Keratinocyte (primary cell): ENCODE data around the gene GARNL3.

Experiments
- CTCF ChIP-seq, 3 experiments: IDR thresholded peaks in 1 of 3; conservative IDR thresholded peaks in 1 of 3; optimal IDR thresholded peaks in 1 of 3; 2 replicates in 2 of 3; 3 replicates in 1 of 3; pipeline versions ENCODE3 to v1.5.1; 2011; ENCODE audit warnings: low read length in 3 of 3, mild to moderate bottlenecking in 3 of 3, moderate library complexity in 2 of 3, control low read depth in 1 of 3, inconsistent platforms in 1 of 3; ENCODE audit not compliant: insufficient read depth in 2 of 3; ENCODE audit errors: extremely low read depth in 1 of 3
- EZH2 ChIP-seq: IDR thresholded peaks from one replicate; pipeline ENCODE4 v1.6.1; 2012; ENCODE audit warnings: inconsistent platforms, mild to moderate bottlenecking, low read length, moderate library complexity

DNA sequence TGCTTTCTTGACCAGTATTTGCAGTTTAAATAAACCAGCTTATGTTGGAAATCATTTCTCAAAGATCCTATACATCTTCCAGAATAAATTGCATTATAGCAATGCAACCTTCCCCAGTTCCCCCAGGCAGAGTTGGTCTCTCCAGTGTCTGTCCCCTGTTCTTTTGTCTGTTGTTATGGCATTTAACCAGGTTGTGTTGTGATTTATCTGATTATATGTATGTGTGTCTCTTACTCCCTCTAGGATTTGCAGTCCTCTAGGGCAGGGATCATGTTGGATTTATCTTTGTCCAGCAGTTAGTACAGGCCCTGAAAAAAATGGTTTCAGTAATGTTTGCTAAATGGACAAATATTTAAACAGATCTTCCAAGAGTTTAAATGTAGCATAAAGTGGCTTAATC is 17.3 kb downstream of the GARNL3 start:
- TF ChIP-seq CTCF (optimal IDR thresholded peaks at IDR 0.05 in 1 of 3, IDR thresholded peaks at IDR 0.05 in 1 of 3, conservative IDR thresholded peaks at IDR 0.05 in 1 of 3; ENCODE audit: extremely low read depth in 1 of 3, insufficient read depth in 2 of 3, low read length in 3 of 3) (no peak), EZH2 (no peak)
